Measurements from ENCODE around the gene AGBL3. TPM values are rescaled to one million over a fixed set of nuclear protein-coding genes. Genes with fewer than 3 reads are reported as not detected.

The AGBL3 gene
- total RNA-seq, 1 donor from 2014 or later, result 0.91 TPM

DNA sequence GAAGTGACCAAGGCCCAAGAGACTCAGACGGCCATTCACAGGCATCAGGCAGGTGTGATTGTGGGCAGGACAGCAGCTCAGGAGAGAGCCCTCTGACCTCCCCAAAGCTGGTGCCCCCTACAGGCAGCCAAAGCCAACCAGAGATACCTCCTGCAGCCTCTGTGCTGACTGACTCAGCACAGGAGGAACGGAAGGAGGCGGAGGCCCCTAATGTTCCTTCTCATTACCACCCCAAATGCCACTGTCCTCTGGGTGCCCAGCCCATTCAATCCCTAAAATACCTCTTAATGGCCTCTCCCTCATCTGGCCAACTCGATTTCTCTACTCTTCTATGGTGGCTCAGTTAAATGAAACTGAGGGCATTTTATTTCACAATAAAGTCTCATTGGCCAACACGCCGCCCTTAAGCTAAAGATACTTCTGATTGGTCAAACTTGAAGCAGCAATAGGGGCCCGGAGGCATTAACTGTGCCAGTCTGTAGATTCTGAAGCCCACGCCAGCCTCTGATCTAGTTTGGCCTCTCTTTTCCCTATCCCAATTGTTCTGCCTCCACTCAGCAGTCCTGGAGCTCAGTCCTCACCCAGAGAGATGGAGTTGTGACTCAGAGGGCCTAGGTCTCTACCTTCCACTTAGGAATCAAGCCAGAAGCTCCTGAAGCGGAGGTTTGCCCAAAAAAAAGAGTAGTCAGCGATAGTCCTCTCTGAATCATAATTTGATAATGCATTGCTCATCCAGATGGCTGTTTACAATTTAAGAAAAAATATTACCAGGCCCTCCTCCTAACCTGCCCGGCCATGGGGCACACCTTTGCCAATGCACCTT is 183.0 kb downstream of the AGBL3 start:
- Histone ChIP-seq H3K4me3 (ENCODE audit: insufficient read depth, low read depth, low read length) (peak overlapping the region; percentile 82), H3K4me2 (ENCODE audit: low read length) (peak overlapping the region; percentile 97), H3K4me1 (ENCODE audit: insufficient read depth, low read length) (peaks cover 15% of the 10 kb centered on the region), H3K27me3 (ENCODE audit: insufficient read depth, low read length) (no peaks in the 10 kb centered on the region), H3K9ac (ENCODE audit: low read length) (peak overlapping the region; percentile 89), H3K36me3 (ENCODE audit: insufficient read depth, low read length) (peaks cover 24% of the 10 kb centered on the region), H3K79me2 (ENCODE audit: insufficient read depth, low read length) (peaks cover 33% of the 10 kb centered on the region), H3K9me3 (ENCODE audit: insufficient read depth, low read depth, low read length) (no peaks in the 10 kb centered on the region), H4K20me1 (ENCODE audit: insufficient read depth, low read length) (peaks cover 25% of the 10 kb centered on the region), H3K27ac (ENCODE audit: low read depth, low read length) (peak overlapping the region; percentile 86), H2AFZ (ENCODE audit: low read depth, low read length) (peak overlapping the region; percentile 74)
- Mint-ChIP-seq H3K27me3 (ENCODE audit: low read depth, unreplicated experiment) (no peaks in the 10 kb centered on the region), H3K36me3 (ENCODE audit: low read depth, unreplicated experiment) (peaks cover 25% of the 10 kb centered on the region), H3K4me3 (ENCODE audit: unreplicated experiment) (peak overlapping the region; percentile 96), H3K27ac (ENCODE audit: unreplicated experiment) (peak overlapping the region; percentile 87), H3K4me1 (ENCODE audit: low read depth, unreplicated experiment) (peaks cover 22% of the 10 kb centered on the region), H3K9me3 (ENCODE audit: unreplicated experiment) (no peaks in the 10 kb centered on the region)
- no peak for TF ChIP-seq EZH2 (IDR thresholded peaks at IDR 0.05; ENCODE audit: insufficient read depth, low read length)
- TF ChIP-seq, protein P1, sequence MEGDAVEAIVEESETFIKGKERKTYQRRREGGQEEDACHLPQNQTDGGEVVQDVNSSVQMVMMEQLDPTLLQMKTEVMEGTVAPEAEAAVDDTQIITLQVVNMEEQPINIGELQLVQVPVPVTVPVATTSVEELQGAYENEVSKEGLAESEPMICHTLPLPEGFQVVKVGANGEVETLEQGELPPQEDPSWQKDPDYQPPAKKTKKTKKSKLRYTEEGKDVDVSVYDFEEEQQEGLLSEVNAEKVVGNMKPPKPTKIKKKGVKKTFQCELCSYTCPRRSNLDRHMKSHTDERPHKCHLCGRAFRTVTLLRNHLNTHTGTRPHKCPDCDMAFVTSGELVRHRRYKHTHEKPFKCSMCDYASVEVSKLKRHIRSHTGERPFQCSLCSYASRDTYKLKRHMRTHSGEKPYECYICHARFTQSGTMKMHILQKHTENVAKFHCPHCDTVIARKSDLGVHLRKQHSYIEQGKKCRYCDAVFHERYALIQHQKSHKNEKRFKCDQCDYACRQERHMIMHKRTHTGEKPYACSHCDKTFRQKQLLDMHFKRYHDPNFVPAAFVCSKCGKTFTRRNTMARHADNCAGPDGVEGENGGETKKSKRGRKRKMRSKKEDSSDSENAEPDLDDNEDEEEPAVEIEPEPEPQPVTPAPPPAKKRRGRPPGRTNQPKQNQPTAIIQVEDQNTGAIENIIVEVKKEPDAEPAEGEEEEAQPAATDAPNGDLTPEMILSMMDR (IDR thresholded peaks at IDR 0.05; ENCODE audit: insufficient read depth, low read depth, low read length), result peak; percentile 13
- DNase-seq (ENCODE audit: low read depth) (peak; percentile 54), FAIRE-seq (no peak)

DNA sequence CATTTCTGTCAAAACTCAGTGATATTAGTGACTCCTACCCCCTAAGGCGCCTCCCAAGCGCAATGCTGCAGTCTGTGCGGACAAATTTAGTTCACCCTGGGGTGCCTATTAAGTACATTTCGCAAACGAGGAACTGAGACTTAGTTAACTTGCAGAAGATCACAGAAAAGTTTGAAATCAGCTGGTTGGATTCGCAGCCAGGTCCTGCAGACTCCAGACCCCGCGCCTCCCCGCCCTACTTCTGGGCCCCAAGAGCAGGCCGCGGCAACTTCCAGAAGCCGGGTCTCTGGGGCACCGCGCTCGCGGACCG is 183.6 kb downstream of the AGBL3 start:
- Mint-ChIP-seq H3K27me3 (ENCODE audit: low read depth, unreplicated experiment) (no peaks in the 10 kb centered on the region), H3K9me3 (ENCODE audit: unreplicated experiment) (no peaks in the 10 kb centered on the region), H3K36me3 (ENCODE audit: low read depth, unreplicated experiment) (peaks cover 25% of the 10 kb centered on the region), H3K4me3 (ENCODE audit: unreplicated experiment) (peak overlapping the region; percentile 96), H3K4me1 (ENCODE audit: low read depth, unreplicated experiment) (peaks cover 22% of the 10 kb centered on the region), H3K27ac (ENCODE audit: unreplicated experiment) (peak overlapping the region; percentile 87)
- peak overlapping the region; percentile 74 for H2AFZ ChIP-seq (ENCODE audit: low read depth, low read length)
- no peak for TF ChIP-seq EZH2 (IDR thresholded peaks at IDR 0.05; ENCODE audit: insufficient read depth, low read length)
- TF ChIP-seq, protein P1 (IDR thresholded peaks at IDR 0.05; ENCODE audit: insufficient read depth, low read depth, low read length), result no peak
- H3K9ac ChIP-seq (ENCODE audit: low read length), result peak overlapping the region; percentile 89
- peaks cover 24% of the 10 kb centered on the region for H3K36me3 ChIP-seq (ENCODE audit: insufficient read depth, low read length)
- H3K27me3 ChIP-seq (ENCODE audit: insufficient read depth, low read length), result no peaks in the 10 kb centered on the region
- H3K9me3 ChIP-seq (ENCODE audit: insufficient read depth, low read depth, low read length), result no peaks in the 10 kb centered on the region
- DNase-seq (ENCODE audit: low read depth) (no peak), FAIRE-seq (no peak)
- H4K20me1 ChIP-seq (ENCODE audit: insufficient read depth, low read length), result peaks cover 25% of the 10 kb centered on the region
- H3K27ac ChIP-seq (ENCODE audit: low read depth, low read length), result peak overlapping the region; percentile 86
- peak overlapping the region; percentile 97 for H3K4me2 ChIP-seq (ENCODE audit: low read length)
- H3K4me3 ChIP-seq (ENCODE audit: insufficient read depth, low read depth, low read length), result peak overlapping the region; percentile 82
- H3K79me2 ChIP-seq (ENCODE audit: insufficient read depth, low read length), result peaks cover 33% of the 10 kb centered on the region
- peaks cover 15% of the 10 kb centered on the region for H3K4me1 ChIP-seq (ENCODE audit: insufficient read depth, low read length)

Data from astrocyte (in vitro differentiated cells and primary cell).